Iris pigment epithelial cell (primary cell): ENCODE data around the gene ZBTB24.
"Not testable (repeated sequence)": the region's sequence is repeated elsewhere in the genome, so short reads cannot be mapped to it uniquely, and the experiment has no call there.

Experiments used
- DNase-seq: peaks from one replicate; pipeline ENCODE4 v3.0.0-alpha.2; 2011; ENCODE audit warnings: low read depth

Gene ZBTB24

DNA sequence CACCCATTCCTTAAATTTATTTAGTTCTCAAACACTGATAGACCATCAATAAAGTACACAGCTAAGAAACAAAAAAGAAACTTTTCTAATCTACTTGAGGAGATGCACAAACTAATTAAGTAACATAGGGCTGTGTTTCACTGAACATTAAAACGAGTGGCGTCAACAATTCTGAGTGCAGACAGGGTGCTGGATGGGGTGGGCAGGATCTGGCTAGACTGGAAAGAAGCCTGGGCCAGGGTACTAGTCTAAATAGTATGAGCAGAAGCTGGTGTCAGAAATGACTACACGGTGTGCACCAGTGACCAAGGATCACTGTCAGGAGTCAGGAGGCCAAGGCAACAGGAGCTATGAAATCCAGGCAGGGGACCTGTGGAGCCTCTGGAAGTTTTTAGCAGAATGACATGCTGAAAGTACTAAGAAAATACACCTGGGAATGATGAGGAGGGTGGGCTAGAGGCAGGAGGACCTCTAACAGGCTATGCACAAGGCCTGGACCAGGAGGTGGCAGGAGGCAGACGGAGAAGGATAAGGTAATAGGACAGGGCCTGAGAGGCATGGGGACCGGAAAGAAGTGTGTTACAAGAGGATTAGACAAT is 13.3 kb downstream of the ZBTB24 start:
- DNase-seq: no peak

- peak; percentile 59 for DNase-seq
Observed at GRCh38 chr6:109467696-109468095, 15.3 kb downstream of the ZBTB24 start.

GRCh38 chr6:109466212-109466923 is 16.7 kb downstream of the ZBTB24 start:
- DNase-seq: no peak

GRCh38 chr6:109465772-109466171 is 17.2 kb downstream of the ZBTB24 start:
- DNase-seq: no peak

DNA sequence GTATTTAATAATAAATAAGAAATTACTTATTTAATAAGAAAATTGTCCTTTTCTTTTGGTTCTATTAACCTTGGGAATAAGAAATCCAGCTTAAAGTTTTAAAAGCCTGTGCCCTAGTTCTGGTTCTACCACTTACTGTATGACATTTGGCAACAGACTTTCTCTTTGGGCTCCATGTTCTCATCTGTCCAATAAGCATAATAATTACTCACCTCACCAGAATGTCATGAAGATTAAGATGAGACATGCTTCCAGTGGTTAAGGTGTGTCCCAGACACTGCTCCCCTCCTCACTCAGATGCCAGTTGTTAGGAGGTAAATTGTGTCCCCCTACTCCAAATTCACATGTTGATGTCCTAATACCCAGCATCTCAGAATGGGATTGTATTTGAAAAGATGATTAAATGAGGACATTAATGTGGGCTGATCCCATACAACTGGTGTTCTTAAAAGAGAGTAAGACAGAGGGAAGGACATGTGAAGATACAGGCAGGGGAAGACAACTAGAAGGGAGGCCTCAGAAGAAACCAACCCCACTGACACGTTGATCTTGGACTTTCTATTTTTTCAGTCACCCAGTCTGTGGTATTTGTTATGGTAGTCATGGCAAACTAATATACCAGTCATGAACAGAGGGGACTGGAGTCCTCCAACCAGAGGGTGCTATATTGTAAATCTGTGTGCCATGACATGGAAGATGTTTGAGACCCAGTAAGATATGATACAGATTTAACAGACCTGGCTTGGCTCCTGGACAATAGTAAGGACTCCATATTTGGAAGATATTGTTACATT is 21.1 kb downstream of the ZBTB24 start:
- DNase-seq: peak; percentile 26

DNA sequence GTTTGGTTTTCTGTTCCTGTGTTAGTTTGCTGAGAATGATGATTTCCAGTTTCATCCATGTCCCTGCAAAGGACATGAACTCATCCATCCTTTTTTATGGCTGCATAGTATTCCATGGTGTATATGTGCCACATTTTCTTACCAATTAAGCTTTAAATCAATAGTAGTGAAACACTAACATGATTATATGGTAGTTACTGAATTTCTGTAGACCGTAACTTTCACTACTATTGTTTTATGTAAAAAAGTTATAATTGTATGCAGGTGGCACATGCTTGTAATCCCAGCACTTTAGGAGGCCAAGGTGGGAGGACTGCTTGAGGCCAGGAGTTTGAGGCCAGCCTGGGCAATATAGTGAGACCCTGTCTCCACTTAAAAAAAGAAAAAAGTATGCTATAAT is 21.8 kb downstream of the ZBTB24 start:
- not testable (repeated sequence) for DNase-seq

- DNase-seq: no peak
Observed at GRCh38 chr6:109460161-109460829, 22.7 kb downstream of the ZBTB24 start.

DNA sequence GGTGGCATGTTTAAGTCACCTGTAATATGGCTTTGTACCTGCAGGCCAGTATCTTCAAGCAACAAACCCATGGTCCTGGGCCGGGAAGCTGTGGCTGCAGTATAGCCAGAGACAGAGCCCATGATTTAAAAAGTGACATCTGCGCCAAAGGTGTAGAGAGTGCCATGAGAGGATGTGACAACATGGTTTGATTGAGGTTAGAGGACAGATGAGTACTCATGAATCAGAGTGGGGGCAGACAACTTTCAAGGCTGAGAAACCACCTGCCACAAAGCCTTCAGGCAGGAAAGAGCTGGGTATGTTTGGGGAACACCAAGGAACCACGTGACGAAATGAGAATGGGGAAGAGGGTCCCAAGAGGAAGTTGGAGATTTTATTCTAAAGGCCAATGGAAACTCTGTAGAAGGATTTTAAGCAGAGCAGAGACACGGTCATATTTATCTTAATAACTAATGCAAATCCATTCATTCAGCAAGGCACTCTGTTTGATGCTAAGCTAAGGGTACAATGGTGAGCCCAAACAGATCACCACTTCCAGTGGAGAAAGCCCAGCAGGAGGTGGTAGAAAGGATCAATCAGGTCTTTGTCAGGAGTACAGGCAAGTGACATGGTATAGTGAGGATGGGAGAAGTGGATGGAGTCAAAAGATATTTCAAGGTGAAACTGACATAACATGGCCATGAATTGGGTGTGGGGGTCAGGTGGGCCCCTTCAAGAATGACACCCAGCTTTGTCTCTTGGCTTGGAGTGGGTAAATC is 24.1 kb downstream of the ZBTB24 start:
- no peak for DNase-seq

DNA sequence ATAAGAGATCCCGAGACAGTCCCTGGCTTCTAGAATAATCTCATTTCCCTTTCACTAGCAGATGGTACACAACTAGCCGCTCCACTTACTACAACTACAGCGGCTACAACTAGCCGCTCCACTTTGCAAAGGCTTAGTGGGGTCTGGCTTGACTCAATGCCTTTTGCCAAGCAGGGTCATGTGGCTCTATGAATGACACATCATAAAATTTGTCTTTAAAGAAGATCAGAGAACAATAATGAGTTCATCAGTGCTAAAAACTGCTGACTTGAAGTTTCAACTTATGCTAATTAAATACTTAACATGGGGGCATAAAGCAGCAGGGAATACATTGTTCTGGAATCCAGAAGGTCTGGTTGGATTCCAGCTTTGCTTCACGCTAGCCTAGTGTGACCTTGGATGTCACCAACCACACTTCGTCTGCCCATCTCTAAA is 25.4 kb downstream of the ZBTB24 start:
- no peak for DNase-seq

- DNase-seq: peak; percentile 11
Observed at GRCh38 chr6:109456710-109457561, 26.1 kb downstream of the ZBTB24 start.

- DNase-seq: no peak
Observed at GRCh38 chr6:109456111-109456583, 26.9 kb downstream of the ZBTB24 start.

DNA sequence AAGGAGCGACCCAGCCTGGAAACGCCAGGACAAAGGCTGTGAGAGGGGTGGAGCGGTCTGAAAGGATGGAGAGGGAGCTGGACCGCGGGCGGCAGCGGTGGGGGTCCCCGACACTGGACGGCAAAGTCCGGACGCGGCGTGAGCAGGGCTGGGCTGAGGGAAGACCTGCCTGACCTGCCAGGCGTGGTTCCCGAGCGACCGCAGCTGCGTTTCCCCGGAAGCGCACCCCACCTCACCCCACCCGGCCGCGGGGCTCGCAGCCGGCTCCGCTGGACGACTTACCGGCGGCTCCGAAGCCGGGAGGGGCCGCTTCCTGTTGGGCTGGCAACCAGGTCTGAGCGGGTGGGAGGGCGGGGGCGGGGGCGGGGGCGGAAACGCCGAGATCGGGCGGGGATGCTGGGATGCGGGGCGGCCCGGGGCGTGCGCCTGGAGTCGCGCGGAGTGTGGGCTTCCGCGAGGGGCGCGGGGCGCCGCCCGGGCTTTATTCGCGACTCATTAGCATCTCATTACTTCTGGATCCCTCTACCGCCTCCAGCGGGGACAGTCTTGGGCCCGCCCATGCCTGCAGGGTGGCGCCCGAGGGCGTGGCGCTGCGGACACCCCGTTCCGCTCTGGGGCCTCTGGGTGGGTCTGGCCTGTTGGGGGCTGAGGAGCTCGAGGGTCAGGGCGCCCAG is 27.4 kb downstream of the ZBTB24 start, which contains the start of gene MICAL1:
MICAL1 (minus strand) TSS at position 336 of the 674 bp plus-strand sequence. CDS start 1,576 bp downstream, outside the sequence.
- peak; percentile 54 for DNase-seq

GRCh38 chr6:109454496-109455436 is 28.3 kb downstream of the ZBTB24 start:
- DNase-seq: peak; percentile 31

GRCh38 chr6:109453594-109454495 is 29.2 kb downstream of the ZBTB24 start:
- DNase-seq: no peak

DNA sequence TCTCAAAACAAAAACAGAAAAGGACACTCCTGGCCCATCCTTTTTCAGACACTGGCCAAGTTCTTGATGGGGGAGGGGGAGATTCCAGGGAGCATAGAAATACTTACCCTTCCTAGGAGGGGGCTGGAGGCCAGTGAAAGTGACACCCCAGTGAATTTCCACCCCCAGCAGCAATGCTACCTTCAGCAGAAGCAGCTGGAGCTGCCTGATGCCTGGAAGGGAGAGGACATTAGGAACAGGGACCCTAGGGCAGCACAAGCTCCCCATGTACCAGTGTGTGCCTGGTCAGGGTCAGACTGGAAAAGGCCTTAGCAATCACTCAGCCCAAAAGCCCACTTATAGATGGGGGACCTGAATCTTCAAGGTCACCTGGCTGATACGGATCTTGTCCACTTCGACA is 29.9 kb downstream of the ZBTB24 start:
- no peak for DNase-seq

- DNase-seq: no peak
Observed at GRCh38 chr6:109452181-109452580, 30.8 kb downstream of the ZBTB24 start.

DNA sequence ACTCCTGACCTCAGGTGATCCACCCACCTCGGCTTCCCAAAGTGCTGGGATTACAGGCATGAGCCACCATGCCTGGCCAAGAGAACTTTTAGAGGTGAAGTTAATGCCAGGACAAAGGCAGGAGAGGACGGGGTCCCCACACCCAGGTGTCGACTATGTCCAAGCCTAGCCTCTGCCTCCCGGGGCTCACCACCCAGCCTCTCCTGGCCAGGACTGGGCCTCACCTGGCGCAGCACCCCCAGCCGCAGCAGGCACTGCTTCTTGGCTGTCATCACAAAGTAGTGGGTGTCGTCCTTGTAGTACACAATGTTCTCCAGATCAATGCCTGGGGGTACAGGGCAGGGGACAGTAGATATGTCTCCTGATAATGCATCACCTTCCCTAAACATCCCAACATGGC is 31.6 kb downstream of the ZBTB24 start:
- DNase-seq: no peak

GRCh38 chr6:109450801-109451200 is 32.2 kb downstream of the ZBTB24 start:
- DNase-seq: no peak
